Measurements from ENCODE around the gene GALNT6. TPM values are rescaled to one million over a fixed set of nuclear protein-coding genes. Genes with fewer than 3 reads are reported as not detected.

Gene GALNT6
- total RNA-seq, 1 experiment from 2014 or later = 27.6 TPM

GRCh38 chr12:51401020-51401419, 9.8 kb upstream of the GALNT6 start:
- no peaks in the 10 kb centered on the region for H3K4me1 Mint-ChIP-seq (ENCODE audit: insufficient read depth, unreplicated experiment)
- TF ChIP-seq, protein P1, sequence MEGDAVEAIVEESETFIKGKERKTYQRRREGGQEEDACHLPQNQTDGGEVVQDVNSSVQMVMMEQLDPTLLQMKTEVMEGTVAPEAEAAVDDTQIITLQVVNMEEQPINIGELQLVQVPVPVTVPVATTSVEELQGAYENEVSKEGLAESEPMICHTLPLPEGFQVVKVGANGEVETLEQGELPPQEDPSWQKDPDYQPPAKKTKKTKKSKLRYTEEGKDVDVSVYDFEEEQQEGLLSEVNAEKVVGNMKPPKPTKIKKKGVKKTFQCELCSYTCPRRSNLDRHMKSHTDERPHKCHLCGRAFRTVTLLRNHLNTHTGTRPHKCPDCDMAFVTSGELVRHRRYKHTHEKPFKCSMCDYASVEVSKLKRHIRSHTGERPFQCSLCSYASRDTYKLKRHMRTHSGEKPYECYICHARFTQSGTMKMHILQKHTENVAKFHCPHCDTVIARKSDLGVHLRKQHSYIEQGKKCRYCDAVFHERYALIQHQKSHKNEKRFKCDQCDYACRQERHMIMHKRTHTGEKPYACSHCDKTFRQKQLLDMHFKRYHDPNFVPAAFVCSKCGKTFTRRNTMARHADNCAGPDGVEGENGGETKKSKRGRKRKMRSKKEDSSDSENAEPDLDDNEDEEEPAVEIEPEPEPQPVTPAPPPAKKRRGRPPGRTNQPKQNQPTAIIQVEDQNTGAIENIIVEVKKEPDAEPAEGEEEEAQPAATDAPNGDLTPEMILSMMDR (IDR thresholded peaks at IDR 0.05; ENCODE audit: unreplicated experiment) = no peak
- CTCF ChIA-PET = interaction anchor here (0.9 to 1.6 kb wide), 2 partner anchors 131 to 423 kb away, joined by 3 to 9 read pairs; no protein-coding TSS in a partner anchor
- POLR2A ChIA-PET = no interaction called here
- no peaks in the 10 kb centered on the region for H3K9me3 Mint-ChIP-seq (ENCODE audit: unreplicated experiment)
- intact Hi-C loops (cut with micrococcal nuclease) = no loop called here
- H3K4me3 Mint-ChIP-seq (ENCODE audit: unreplicated experiment) = no peak overlapping the region
- DNase-seq (ENCODE audit: unreplicated experiment) = no peak
- no peaks in the 10 kb centered on the region for H3K27me3 Mint-ChIP-seq (ENCODE audit: insufficient read depth, unreplicated experiment)
- no peak overlapping the region for H3K27ac Mint-ChIP-seq (ENCODE audit: low read depth, unreplicated experiment)
- no TSS peak for BruUV-seq (replicated peaks)
- no peaks in the 10 kb centered on the region for H3K36me3 Mint-ChIP-seq (ENCODE audit: insufficient read depth, unreplicated experiment)

DNA sequence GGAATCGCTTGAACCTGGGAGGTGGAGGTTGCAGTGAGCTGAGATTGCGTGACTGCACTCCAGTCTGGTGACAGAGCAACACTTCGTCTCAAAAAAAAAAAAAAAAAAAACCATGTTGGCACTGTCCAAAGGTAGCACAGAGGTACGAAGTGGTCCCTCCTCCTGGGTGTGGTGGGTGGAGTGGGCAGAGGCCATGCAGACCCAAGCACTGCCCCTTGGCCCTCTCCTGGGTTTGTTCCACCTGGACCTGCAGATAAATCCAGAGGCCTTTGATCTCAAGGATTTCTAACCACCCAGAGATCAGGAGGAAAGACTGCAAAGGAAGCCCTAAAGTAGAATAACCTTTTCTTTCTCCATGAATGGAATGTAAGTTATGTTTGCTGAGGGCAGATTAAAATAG, 8.7 kb upstream of the GALNT6 start:
- intact Hi-C loops (cut with micrococcal nuclease) = no loop called here
- CTCF ChIA-PET = interaction anchor here (1.2 kb wide), 1 partner anchor 21 kb away, joined by 6 read pairs; no protein-coding TSS in a partner anchor
- Mint-ChIP-seq H3K4me1 (ENCODE audit: insufficient read depth, unreplicated experiment) (no peaks in the 10 kb centered on the region), H3K4me3 (ENCODE audit: unreplicated experiment) (no peak overlapping the region), H3K36me3 (ENCODE audit: insufficient read depth, unreplicated experiment) (no peaks in the 10 kb centered on the region), H3K9me3 (ENCODE audit: unreplicated experiment) (no peaks in the 10 kb centered on the region), H3K27me3 (ENCODE audit: insufficient read depth, unreplicated experiment) (no peaks in the 10 kb centered on the region), H3K27ac (ENCODE audit: low read depth, unreplicated experiment) (no peak overlapping the region)
- no TSS peak for BruUV-seq (replicated peaks)
- TF ChIP-seq, protein P1 (IDR thresholded peaks at IDR 0.05; ENCODE audit: unreplicated experiment) = no peak
- POLR2A ChIA-PET = no interaction called here
- DNase-seq (ENCODE audit: unreplicated experiment) = no peak

DNA sequence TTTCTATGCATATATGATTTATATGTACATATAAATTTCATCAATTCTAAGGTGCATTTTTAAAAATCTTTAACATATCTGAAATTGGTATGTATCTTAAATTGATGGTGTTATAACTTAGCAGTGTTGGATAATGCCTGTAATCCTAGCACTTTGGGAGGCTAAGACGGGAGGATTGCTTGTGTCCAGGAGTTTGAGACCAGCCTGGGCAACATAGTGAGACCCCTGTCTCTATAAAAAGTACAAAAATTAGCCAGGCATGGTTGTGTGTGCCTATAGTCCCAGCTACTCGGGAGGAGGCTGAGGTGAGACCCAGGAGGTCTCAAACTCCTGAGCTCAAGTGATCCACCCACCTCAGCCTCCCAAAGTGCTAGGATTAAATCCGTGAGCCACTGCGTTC, 6.5 kb upstream of the GALNT6 start:
- H3K4me3 Mint-ChIP-seq (ENCODE audit: unreplicated experiment) = no peak overlapping the region
- H3K27ac Mint-ChIP-seq (ENCODE audit: low read depth, unreplicated experiment) = no peak overlapping the region
- peaks cover 20% of the 10 kb centered on the region for H3K4me1 Mint-ChIP-seq (ENCODE audit: insufficient read depth, unreplicated experiment)
- ChIA-PET CTCF (interaction anchor here (0.6 to 1.9 kb wide), 4 partner anchors 23 to 595 kb away, joined by 3 to 6 read pairs (median 4); no protein-coding TSS in a partner anchor), POLR2A (no interaction called here)
- TF ChIP-seq, protein P1 (IDR thresholded peaks at IDR 0.05; ENCODE audit: unreplicated experiment) = no peak
- BruUV-seq (replicated peaks) = no TSS peak
- H3K9me3 Mint-ChIP-seq (ENCODE audit: unreplicated experiment) = no peaks in the 10 kb centered on the region
- H3K27me3 Mint-ChIP-seq (ENCODE audit: insufficient read depth, unreplicated experiment) = no peaks in the 10 kb centered on the region
- H3K36me3 Mint-ChIP-seq (ENCODE audit: insufficient read depth, unreplicated experiment) = no peaks in the 10 kb centered on the region
- DNase-seq (ENCODE audit: unreplicated experiment) = no peak
- intact Hi-C loops (cut with micrococcal nuclease) = no loop called here

GRCh38 chr12:51395283-51396230, 4.4 kb upstream of the GALNT6 start:
- Mint-ChIP-seq H3K4me1 (ENCODE audit: insufficient read depth, unreplicated experiment) (peaks cover 27% of the 10 kb centered on the region), H3K9me3 (ENCODE audit: unreplicated experiment) (no peaks in the 10 kb centered on the region), H3K27ac (ENCODE audit: low read depth, unreplicated experiment) (no peak overlapping the region), H3K27me3 (ENCODE audit: insufficient read depth, unreplicated experiment) (no peaks in the 10 kb centered on the region), H3K4me3 (ENCODE audit: unreplicated experiment) (no peak overlapping the region), H3K36me3 (ENCODE audit: insufficient read depth, unreplicated experiment) (no peaks in the 10 kb centered on the region)
- DNase-seq (ENCODE audit: unreplicated experiment) = no peak
- no TSS peak for BruUV-seq (replicated peaks)
- ChIA-PET CTCF (interaction anchor here (0.6 to 1.9 kb wide), 5 partner anchors 25 to 434 kb away, joined by 3 to 6 read pairs (median 3); no protein-coding TSS in a partner anchor), POLR2A (interaction anchor here (0.6 to 1.5 kb wide), 3 partner anchors 8 to 24 kb away, joined by 3 to 10 read pairs (median 3); no protein-coding TSS in a partner anchor)
- intact Hi-C loops (cut with micrococcal nuclease) = no loop called here
- TF ChIP-seq, protein P1 (IDR thresholded peaks at IDR 0.05; ENCODE audit: unreplicated experiment) = no peak
